Activated T-helper 17 cell treated with anti-CD3 and anti-CD28 coated beads, Interleukin-2, amount 50 U/mL, for 72 hours (primary cell): ENCODE measurements around the gene GPRIN3. TPM values are rescaled to one million over a fixed set of nuclear protein-coding genes. Genes with fewer than 3 reads are reported as not detected.

Source experiments
- ATAC-seq: fragments of 150-1000 bp; cut with Tn5 transposase; replicated peaks from 2 replicates; pipeline ENCODE4 v1.10.0; 2021; ENCODE audit warnings: mild to moderate bottlenecking, moderate library complexity
- H3K27ac Mint-ChIP-seq: one replicate; pipeline ENCODE4 v1.8.0; 2022; ENCODE audit warnings: mixed read lengths
- H3K27me3 Mint-ChIP-seq: one replicate; pipeline ENCODE4 v1.8.0; 2022; ENCODE audit warnings: mixed read lengths
- H3K36me3 Mint-ChIP-seq: one replicate; pipeline ENCODE4 v1.8.0; 2022; ENCODE audit warnings: low read depth, mild to moderate bottlenecking, mixed read lengths
- H3K4me1 Mint-ChIP-seq: one replicate; pipeline ENCODE4 v1.8.0; 2022; ENCODE audit warnings: mixed read lengths
- H3K4me3 Mint-ChIP-seq: one replicate; pipeline ENCODE4 v1.8.0; 2022; ENCODE audit warnings: mild to moderate bottlenecking, mixed read lengths
- H3K9me3 Mint-ChIP-seq: one replicate; pipeline ENCODE4 v1.8.0; 2022; ENCODE audit warnings: mixed read lengths
- total RNA-seq, 2 donors: library from RNA; stranded (reverse); gene quantifications; one replicate each; pipeline ENCODE4 v1.2.3, GENCODE V29; 2022

The GPRIN3 gene
- total RNA-seq, 2 donors from 2014 or later, result 43.5 to 69.7 TPM

GRCh38 chr4:89251396-89251795, 56.2 kb downstream of the GPRIN3 start:
- H3K9me3 Mint-ChIP-seq, result no peaks in the 10 kb centered on the region
- peaks cover 66% of the 10 kb centered on the region for H3K36me3 Mint-ChIP-seq
- H3K4me3 Mint-ChIP-seq, result no peak overlapping the region
- H3K27me3 Mint-ChIP-seq, result no peaks in the 10 kb centered on the region
- no peak for ATAC-seq
- peak overlapping the region; percentile 71 for H3K27ac Mint-ChIP-seq
- H3K4me1 Mint-ChIP-seq, result peaks cover 67% of the 10 kb centered on the region

GRCh38 chr4:89249716-89250361, 57.8 kb downstream of the GPRIN3 start:
- peaks cover 77% of the 10 kb centered on the region for H3K36me3 Mint-ChIP-seq
- no peaks in the 10 kb centered on the region for H3K9me3 Mint-ChIP-seq
- no peak overlapping the region for H3K4me3 Mint-ChIP-seq
- ATAC-seq, result no peak
- H3K27ac Mint-ChIP-seq, result peak overlapping the region; percentile 28
- H3K4me1 Mint-ChIP-seq, result peaks cover 52% of the 10 kb centered on the region
- H3K27me3 Mint-ChIP-seq, result no peaks in the 10 kb centered on the region

DNA sequence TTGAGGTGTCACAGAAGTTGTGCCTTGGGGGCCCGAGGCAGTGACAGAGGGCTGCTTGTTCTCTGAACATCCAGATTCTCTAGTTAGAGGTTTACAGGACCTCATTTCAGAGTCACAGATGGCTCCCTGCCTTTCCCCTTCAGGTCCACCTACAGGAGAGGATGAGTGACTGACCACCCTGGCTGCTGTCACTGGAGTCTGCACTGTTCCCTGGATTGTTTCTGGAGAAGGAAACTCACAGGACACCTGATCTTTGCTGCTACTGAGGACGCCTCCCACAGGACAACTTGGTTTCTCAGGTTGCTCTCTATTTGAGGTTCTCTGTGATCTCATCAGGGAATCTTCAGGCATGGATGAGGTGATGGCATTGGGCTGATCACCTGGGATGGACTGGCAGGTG, 58.3 kb downstream of the GPRIN3 start:
- Mint-ChIP-seq H3K4me3 (no peak overlapping the region), H3K27ac (peak overlapping the region; percentile 28), H3K27me3 (no peaks in the 10 kb centered on the region), H3K36me3 (peaks cover 71% of the 10 kb centered on the region), H3K9me3 (no peaks in the 10 kb centered on the region), H3K4me1 (peaks cover 47% of the 10 kb centered on the region)
- no peak for ATAC-seq

- Mint-ChIP-seq H3K27ac (peak overlapping the region; percentile 28), H3K4me1 (peaks cover 44% of the 10 kb centered on the region), H3K4me3 (no peak overlapping the region), H3K9me3 (no peaks in the 10 kb centered on the region), H3K27me3 (no peaks in the 10 kb centered on the region), H3K36me3 (peaks cover 67% of the 10 kb centered on the region)
- no peak for ATAC-seq
Measured at GRCh38 chr4:89248879-89249281, 58.7 kb downstream of the GPRIN3 start.

GRCh38 chr4:89247951-89248350, 59.6 kb downstream of the GPRIN3 start:
- Mint-ChIP-seq H3K27me3 (no peaks in the 10 kb centered on the region), H3K4me3 (no peak overlapping the region), H3K27ac (peak overlapping the region; percentile 50), H3K9me3 (no peaks in the 10 kb centered on the region), H3K36me3 (peaks cover 72% of the 10 kb centered on the region), H3K4me1 (peaks cover 45% of the 10 kb centered on the region)
- ATAC-seq, result no peak

GRCh38 chr4:89245459-89245858, 62.1 kb downstream of the GPRIN3 start:
- no peaks in the 10 kb centered on the region for H3K9me3 Mint-ChIP-seq
- no peak for ATAC-seq
- peaks cover 83% of the 10 kb centered on the region for H3K36me3 Mint-ChIP-seq
- peak overlapping the region; percentile 61 for H3K27ac Mint-ChIP-seq
- H3K4me3 Mint-ChIP-seq, result no peak overlapping the region
- H3K27me3 Mint-ChIP-seq, result no peaks in the 10 kb centered on the region
- peaks cover 36% of the 10 kb centered on the region for H3K4me1 Mint-ChIP-seq

DNA sequence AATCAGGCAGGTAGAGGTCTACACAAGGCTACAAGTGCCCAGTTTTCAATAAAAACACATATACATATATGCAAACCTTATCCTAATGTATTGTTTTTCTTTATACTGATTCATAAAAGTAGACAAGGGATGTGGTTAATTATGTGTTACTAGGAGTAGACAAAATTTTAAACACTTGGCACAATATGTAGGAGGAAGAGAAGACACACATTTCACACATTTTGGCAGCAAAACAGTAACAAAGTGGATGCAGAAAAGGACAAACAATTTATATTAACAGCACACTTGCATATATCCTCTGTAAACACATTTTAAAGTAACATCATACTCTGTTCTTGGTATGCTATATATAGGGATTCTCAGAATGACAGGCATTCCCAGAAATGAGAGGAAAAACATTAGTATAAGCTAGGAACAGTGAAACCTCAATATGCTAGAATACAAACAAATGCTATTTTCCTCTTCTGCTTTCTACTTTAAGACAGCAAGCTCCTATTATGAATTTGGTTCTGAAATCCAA, 63.8 kb downstream of the GPRIN3 start:
- Mint-ChIP-seq H3K4me1 (peaks cover 29% of the 10 kb centered on the region), H3K27ac (peak overlapping the region; percentile 95), H3K36me3 (peaks cover 70% of the 10 kb centered on the region), H3K4me3 (peak overlapping the region; percentile 69), H3K9me3 (no peaks in the 10 kb centered on the region), H3K27me3 (no peaks in the 10 kb centered on the region)
- peak; percentile 67 for ATAC-seq

DNA sequence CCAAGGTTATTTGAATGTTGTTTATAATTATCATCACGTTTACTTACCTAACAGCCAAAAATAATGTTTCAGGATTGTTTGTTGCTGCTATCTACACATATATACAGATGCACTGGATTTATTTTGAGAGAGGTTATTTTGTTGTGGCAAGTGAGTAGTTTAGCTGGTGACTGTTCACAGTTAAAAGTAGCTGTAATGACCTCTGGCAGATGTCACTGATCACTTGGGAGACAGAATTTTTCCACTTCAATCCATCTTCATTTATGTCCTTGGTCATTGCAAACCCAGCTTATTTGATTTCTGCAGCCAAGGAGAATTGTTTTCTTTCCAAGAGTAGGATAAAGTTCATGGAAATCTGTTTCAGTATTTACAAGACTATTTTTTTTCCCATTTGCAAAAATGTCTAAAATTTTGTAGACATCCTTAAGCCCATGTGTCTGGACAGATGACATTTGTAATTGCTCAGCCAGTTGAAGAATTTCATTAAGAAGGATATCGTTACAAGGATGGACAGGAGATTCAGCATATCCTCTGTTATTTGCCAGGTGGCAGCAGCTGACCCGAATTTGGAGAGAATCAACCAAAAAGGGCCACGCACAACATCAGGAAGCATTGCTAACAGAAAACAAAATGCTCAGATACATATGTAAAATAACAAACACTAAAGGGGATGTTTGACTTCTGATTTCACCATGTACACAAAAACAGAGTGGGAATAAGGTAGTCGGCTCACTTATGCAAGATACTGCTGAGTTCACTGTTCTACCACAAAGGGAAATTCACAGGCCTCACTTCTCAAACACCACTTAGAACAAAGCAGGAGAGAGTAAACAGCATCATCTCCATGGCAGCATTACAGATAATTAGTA, 64.5 kb downstream of the GPRIN3 start:
- peak overlapping the region; percentile 95 for H3K27ac Mint-ChIP-seq
- peak overlapping the region; percentile 69 for H3K4me3 Mint-ChIP-seq
- ATAC-seq, result peak; percentile 91
- peaks cover 28% of the 10 kb centered on the region for H3K4me1 Mint-ChIP-seq
- H3K9me3 Mint-ChIP-seq, result no peaks in the 10 kb centered on the region
- no peaks in the 10 kb centered on the region for H3K27me3 Mint-ChIP-seq
- H3K36me3 Mint-ChIP-seq, result peaks cover 63% of the 10 kb centered on the region

DNA sequence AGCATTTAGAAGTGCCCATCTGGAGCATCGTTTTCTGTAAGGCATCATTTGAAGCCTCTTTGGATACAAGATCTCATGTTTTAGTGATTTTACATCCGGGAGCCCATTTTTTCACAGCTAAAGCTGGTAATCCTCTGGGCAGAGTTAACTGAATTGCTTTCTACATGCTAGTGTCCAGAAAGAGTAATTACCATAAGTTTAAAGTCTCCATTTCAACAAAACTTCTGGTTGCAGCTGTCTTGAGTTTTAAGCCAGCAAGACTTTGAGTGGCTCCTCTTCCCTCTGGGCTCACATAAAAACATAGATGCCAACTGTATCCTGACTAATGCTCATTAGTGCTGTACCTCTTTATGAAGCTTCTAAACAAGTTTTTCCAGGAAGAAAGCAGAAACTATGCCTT, 65.4 kb downstream of the GPRIN3 start:
- no peak for ATAC-seq
- H3K4me1 Mint-ChIP-seq, result peaks cover 19% of the 10 kb centered on the region
- no peak overlapping the region for H3K4me3 Mint-ChIP-seq
- no peaks in the 10 kb centered on the region for H3K9me3 Mint-ChIP-seq
- peaks cover 54% of the 10 kb centered on the region for H3K36me3 Mint-ChIP-seq
- no peaks in the 10 kb centered on the region for H3K27me3 Mint-ChIP-seq
- peak overlapping the region; percentile 95 for H3K27ac Mint-ChIP-seq

DNA sequence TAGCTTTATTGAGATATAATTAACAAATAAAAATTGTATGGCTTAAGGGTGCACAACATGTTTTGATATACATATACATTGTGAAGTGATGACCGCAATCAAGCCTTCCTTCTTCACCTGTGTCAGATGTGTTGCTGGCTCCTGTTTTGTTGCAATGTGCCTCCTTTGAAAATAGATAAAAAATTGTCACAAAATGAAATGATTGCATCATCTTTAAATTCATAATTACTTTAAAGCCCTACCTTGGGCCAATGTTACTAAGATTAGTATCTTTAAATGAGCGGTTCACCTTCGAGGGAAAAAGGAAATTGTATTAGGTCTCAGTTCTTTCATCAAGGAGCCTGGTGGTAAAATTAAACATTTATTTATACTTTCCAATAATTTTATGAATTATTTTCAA, 77.3 kb downstream of the GPRIN3 start:
- ATAC-seq, result no peak
- H3K4me3 Mint-ChIP-seq, result no peak overlapping the region

DNA sequence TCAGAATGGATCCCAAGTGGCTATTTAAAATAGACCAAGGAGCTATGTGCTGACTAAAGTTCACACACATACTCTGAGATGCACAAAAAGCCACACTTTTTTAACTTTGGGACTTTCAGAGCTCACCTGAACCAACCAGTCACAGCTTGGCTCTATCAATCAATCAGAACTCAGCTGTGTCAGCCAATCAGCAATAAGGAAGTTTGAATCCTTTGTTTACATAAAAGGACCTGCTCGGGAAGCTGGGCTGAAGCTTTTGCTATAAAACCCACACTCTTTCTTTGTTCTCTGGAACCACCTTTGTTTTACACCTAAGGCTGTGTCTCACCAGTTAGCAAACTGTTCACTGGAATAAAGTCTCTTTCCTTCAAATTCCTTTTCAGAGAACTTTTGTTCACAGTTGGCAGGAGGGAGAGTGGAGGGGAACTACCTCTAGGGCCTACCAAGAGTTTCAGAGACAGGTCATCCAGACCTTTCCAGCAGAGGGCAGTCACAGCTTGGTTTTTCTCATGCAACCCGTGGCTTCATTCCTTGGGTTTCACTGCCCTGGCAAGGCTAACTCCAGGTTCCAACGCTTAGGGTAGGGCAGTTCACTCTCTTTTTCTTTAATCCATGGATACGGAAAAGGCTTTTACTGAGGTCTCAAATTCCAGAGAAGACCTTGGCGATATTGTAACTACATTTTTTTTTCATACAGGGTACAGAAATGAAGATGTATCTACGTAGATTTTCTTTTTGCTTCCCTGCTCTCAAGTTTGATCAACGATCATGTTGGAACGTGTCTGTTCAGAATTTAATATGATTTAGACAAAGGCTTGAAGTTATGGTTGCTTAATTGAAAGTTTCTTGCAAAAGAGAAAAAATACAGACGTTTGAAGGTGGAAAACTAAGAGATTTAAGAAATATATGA, 80.7 kb downstream of the GPRIN3 start:
- H3K4me3 Mint-ChIP-seq, result peak overlapping the region; percentile 43
- H3K36me3 Mint-ChIP-seq, result no peaks in the 10 kb centered on the region
- ATAC-seq, result peak; percentile 74
- no peaks in the 10 kb centered on the region for H3K9me3 Mint-ChIP-seq
- peak overlapping the region; percentile 25 for H3K27ac Mint-ChIP-seq
- H3K27me3 Mint-ChIP-seq, result no peaks in the 10 kb centered on the region
- H3K4me1 Mint-ChIP-seq, result peaks cover 4% of the 10 kb centered on the region

More for the DNA sequence above, 77.3 kb downstream of the GPRIN3 start:
- Mint-ChIP-seq H3K4me1 (no peaks in the 10 kb centered on the region), H3K36me3 (no peaks in the 10 kb centered on the region), H3K27me3 (no peaks in the 10 kb centered on the region), H3K9me3 (peaks cover 3% of the 10 kb centered on the region), H3K27ac (no peak overlapping the region)

GRCh38 chr4:89222170-89222569, 85.4 kb downstream of the GPRIN3 start:
- Mint-ChIP-seq H3K27me3 (peaks cover 3% of the 10 kb centered on the region), H3K4me3 (peak overlapping the region; percentile 31), H3K36me3 (no peaks in the 10 kb centered on the region), H3K9me3 (no peaks in the 10 kb centered on the region), H3K4me1 (peaks cover 4% of the 10 kb centered on the region), H3K27ac (peak overlapping the region; percentile 53)
- peak; percentile 93 for ATAC-seq

GRCh38 chr4:89221167-89221867, 86.3 kb downstream of the GPRIN3 start:
- Mint-ChIP-seq H3K27ac (peak overlapping the region; percentile 53), H3K9me3 (no peaks in the 10 kb centered on the region), H3K27me3 (peaks cover 3% of the 10 kb centered on the region), H3K36me3 (no peaks in the 10 kb centered on the region), H3K4me1 (peaks cover 4% of the 10 kb centered on the region), H3K4me3 (no peak overlapping the region)
- ATAC-seq, result no peak
